Mononuclear cell (primary cell): ENCODE data around the gene STAB2. TPM values are rescaled to one million over a fixed set of nuclear protein-coding genes. Genes with fewer than 3 reads are reported as not detected.

ENCODE experiments used
- H3K27me3 ChIP-seq: 2 replicates; pipeline ENCODE4 v1.6.0; 2011; ENCODE audit warnings: low read length, control low read depth; ENCODE audit not compliant: insufficient read depth
- H3K4me1 ChIP-seq: 2 replicates; pipeline ENCODE4 v1.5.1; 2011; ENCODE audit warnings: mild to moderate bottlenecking, low read length, control low read depth; ENCODE audit not compliant: insufficient read depth
- H3K4me3 ChIP-seq: 2 replicates; pipeline ENCODE4 v1.5.1; 2011; ENCODE audit warnings: mild to moderate bottlenecking, low read length, moderate library complexity
- H3K9me3 ChIP-seq: 2 replicates; pipeline ENCODE4 v1.5.1; 2011; ENCODE audit warnings: low read depth, mild to moderate bottlenecking, control low read depth, low read length
- total RNA-seq: library from RNA; depleted of rRNA; stranded (reverse); fragments of >200 nt; gene quantifications from one replicate; pipeline ENCODE4 v1.2.3, GENCODE V29; 2012

STAB2 gene, protein sequence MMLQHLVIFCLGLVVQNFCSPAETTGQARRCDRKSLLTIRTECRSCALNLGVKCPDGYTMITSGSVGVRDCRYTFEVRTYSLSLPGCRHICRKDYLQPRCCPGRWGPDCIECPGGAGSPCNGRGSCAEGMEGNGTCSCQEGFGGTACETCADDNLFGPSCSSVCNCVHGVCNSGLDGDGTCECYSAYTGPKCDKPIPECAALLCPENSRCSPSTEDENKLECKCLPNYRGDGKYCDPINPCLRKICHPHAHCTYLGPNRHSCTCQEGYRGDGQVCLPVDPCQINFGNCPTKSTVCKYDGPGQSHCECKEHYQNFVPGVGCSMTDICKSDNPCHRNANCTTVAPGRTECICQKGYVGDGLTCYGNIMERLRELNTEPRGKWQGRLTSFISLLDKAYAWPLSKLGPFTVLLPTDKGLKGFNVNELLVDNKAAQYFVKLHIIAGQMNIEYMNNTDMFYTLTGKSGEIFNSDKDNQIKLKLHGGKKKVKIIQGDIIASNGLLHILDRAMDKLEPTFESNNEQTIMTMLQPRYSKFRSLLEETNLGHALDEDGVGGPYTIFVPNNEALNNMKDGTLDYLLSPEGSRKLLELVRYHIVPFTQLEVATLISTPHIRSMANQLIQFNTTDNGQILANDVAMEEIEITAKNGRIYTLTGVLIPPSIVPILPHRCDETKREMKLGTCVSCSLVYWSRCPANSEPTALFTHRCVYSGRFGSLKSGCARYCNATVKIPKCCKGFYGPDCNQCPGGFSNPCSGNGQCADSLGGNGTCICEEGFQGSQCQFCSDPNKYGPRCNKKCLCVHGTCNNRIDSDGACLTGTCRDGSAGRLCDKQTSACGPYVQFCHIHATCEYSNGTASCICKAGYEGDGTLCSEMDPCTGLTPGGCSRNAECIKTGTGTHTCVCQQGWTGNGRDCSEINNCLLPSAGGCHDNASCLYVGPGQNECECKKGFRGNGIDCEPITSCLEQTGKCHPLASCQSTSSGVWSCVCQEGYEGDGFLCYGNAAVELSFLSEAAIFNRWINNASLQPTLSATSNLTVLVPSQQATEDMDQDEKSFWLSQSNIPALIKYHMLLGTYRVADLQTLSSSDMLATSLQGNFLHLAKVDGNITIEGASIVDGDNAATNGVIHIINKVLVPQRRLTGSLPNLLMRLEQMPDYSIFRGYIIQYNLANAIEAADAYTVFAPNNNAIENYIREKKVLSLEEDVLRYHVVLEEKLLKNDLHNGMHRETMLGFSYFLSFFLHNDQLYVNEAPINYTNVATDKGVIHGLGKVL (N-terminal part only)
- total RNA-seq, result not detected

DNA sequence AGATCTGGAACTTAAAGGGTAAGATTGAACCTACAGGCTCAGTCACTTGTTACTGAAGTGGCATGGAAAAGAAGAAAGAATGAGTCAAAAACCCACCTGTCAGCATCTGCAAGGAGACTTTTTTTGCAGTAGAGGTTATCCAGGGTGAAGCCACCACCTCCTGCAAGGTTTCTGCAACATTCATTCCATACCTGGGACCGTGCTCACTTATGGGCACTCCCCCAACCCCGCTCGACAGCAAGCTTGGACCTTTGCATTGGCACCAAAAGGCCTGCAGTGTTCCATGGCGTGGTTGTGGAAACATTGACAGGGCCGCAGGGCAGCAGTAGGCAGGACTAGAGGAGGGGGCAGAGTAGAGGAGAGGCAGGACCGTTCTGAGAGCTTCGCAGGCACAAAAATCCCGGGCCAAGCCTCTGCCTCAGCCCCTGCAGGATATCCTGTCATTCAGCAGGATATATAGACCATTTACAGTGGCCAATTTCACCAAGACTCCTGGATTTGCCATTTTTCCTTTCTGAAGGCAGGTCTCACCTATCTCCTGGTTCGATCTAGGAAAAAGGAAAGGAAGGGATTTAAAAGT lies at the start of gene STAB2:
Gene STAB2, plus strand, starts transcription at position 483 of the 580 bp plus-strand sequence. CDS start 204 bp downstream, outside the sequence.
- peaks cover 12% of the 10 kb centered on the region for H3K27me3 ChIP-seq
- H3K4me3 ChIP-seq, result no peak within 1 kb of the TSS
- no peaks in the 10 kb centered on the region for H3K9me3 ChIP-seq
- no peaks in the 10 kb centered on the region for H3K4me1 ChIP-seq

- H3K9me3 ChIP-seq, result no peaks in the 10 kb centered on the region
- H3K4me3 ChIP-seq, result no peak overlapping the region
- no peaks in the 10 kb centered on the region for H3K4me1 ChIP-seq
- H3K27me3 ChIP-seq, result no peaks in the 10 kb centered on the region
Observed at GRCh38 chr12:103538397-103538796, 48.7 kb upstream of the STAB2 start.

DNA sequence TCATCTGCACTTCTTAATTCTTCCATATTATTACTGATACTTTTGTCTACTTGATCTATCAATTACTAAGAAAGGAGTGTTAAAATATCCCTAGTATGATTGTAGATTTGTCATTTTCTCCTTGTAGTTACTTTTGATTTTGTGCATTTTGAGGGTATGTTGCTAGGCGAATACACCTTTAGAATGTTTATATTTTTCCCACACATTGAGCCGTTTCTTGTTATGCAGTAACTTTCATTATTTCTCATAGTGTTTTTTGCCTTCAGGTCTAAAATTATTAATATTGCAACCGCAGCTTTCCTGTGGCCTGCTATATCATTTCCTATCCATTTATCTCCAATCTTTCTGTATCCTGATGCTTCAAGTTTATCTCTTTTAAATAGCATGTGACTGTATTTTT lies 46.8 kb upstream of the STAB2 start:
- H3K4me3 ChIP-seq, result no peak overlapping the region
- no peaks in the 10 kb centered on the region for H3K4me1 ChIP-seq
- H3K9me3 ChIP-seq, result no peaks in the 10 kb centered on the region
- H3K27me3 ChIP-seq, result no peaks in the 10 kb centered on the region

GRCh38 chr12:103542078-103542477 lies 45.0 kb upstream of the STAB2 start:
- Histone ChIP-seq H3K9me3 (no peaks in the 10 kb centered on the region), H3K4me1 (no peaks in the 10 kb centered on the region), H3K27me3 (no peaks in the 10 kb centered on the region), H3K4me3 (no peak overlapping the region)

- H3K4me3 ChIP-seq, result no peak overlapping the region
- no peaks in the 10 kb centered on the region for H3K4me1 ChIP-seq
- no peaks in the 10 kb centered on the region for H3K9me3 ChIP-seq
- H3K27me3 ChIP-seq, result no peaks in the 10 kb centered on the region
Observed at GRCh38 chr12:103546959-103547358, 40.1 kb upstream of the STAB2 start.

DNA sequence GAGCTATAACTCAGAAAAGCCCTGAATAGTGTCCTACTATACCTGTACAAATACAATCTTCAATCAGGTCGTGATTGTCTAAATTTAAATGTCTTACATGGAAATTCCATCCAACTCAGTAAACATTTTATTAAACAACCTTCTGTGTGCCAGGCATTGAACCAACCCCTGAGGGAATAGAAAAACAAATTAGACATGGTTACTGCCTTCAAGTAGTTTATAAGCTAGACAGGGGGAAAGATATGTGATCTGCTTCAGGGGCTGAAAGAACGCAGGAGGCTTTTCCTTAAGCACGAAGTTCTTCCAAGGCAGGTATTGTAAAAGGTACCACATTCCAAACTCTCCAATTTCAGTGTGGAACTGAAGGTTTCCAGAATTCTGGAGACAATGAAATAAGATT lies 39.7 kb upstream of the STAB2 start:
- H3K27me3 ChIP-seq, result no peaks in the 10 kb centered on the region

GRCh38 chr12:103547929-103548328 lies 39.1 kb upstream of the STAB2 start:
- H3K4me3 ChIP-seq, result no peak overlapping the region
- H3K27me3 ChIP-seq, result no peaks in the 10 kb centered on the region
- no peaks in the 10 kb centered on the region for H3K4me1 ChIP-seq
- H3K9me3 ChIP-seq, result no peaks in the 10 kb centered on the region

More for the DNA sequence above, 39.7 kb upstream of the STAB2 start:
- Histone ChIP-seq H3K4me3 (no peak overlapping the region), H3K9me3 (no peaks in the 10 kb centered on the region), H3K4me1 (no peaks in the 10 kb centered on the region)

DNA sequence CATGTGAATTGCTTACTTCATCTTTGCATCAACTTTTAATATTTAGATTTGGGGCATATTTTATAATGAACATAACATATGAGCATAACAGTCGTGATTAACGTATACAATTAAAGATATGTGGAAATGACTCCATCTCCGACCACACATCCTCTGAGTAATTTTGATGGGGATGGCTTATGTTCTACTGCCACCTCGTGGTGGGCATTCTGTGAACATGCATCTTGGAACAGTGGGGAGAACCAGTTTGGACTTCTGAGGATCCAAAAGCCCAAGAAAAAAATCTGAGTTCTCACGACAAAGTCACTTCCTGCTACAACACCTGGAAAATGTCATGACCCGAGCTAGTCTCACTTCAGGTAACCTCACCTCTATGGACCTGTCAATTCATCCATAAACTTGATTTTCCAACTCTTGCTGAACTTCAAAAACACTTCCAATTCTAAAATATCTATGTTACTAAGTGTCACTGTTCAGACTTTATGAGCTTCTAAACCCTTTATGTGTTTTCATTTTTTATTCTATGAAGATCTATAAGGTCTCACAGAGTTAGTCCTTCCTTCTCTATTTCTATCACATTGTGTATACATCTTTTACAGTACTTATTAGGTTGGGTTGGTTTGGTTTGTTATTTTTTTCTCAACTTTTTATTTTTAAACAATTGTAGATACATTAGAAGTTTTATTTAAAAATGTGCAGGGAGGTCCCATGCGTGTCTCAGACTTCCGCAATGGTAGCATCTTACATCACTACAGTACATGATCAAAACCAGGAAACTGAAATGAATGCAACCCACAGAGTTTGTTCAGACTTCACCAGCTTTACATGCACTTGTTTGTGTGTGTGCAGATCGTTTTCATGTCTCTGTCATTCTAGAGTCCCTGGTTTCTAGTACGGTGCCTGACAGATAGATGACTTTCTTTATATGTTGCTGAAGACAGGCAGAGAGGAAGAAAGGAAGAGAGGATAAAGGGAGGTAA lies 38.2 kb upstream of the STAB2 start:
- no peaks in the 10 kb centered on the region for H3K27me3 ChIP-seq
- H3K4me3 ChIP-seq, result no peak overlapping the region
- no peaks in the 10 kb centered on the region for H3K4me1 ChIP-seq
- H3K9me3 ChIP-seq, result no peaks in the 10 kb centered on the region

DNA sequence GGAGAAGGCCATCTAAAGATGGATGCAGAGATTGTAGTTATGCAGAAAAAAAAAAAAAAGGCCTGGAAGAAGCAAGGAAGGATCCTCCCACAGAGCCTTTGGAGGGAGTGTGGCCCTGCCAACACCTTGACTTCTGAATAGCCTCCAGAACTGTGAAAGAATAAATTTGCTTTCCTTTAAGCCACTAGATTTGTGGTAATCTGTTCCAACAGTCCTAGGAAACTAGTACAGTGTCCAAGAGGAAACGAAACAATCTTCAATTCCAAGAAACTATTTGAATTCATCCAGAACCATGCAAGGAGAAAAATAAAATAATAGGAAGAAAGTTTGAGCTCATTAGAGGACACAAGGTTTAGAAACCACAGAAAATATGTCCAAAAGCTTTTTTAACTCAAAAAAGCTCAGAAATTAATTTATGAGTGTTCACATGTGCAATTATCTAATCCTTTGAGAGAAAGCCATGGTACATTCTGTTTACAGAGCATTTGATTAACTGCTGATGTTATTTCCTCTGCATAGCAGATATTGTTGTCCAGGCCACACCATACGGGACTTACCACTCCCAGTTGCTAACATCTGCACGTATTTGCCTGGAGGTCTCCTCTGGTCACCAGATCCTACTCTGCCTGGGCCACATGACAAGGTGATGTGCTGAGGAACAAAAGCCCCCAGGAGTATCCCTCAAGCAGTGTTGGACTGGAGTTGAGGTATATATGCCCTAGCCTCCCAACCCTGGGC lies 30.0 kb upstream of the STAB2 start:
- Histone ChIP-seq H3K9me3 (no peaks in the 10 kb centered on the region), H3K4me1 (no peaks in the 10 kb centered on the region), H3K27me3 (no peaks in the 10 kb centered on the region), H3K4me3 (no peak overlapping the region)

DNA sequence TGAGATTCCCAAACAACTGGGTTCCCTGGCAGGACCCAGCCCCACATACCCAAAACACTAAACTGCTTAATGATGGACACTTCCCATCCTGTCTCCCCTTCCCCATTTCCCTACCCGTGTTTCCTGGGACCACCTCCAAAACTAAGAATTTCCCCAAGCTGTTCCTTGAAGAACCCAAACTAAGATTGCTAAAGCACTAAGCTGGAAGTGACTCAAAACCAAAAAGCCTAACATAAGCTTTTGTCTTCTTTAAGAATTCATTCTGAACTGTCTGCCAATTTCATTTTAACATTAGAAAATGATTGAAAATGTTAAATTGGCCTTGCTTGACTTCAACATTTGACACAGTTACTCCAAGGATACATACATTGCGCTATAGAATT lies 29.5 kb upstream of the STAB2 start:
- no peaks in the 10 kb centered on the region for H3K27me3 ChIP-seq
- H3K4me1 ChIP-seq, result no peaks in the 10 kb centered on the region
- H3K9me3 ChIP-seq, result no peaks in the 10 kb centered on the region
- H3K4me3 ChIP-seq, result no peak overlapping the region

- no peak overlapping the region for H3K4me3 ChIP-seq
- no peaks in the 10 kb centered on the region for H3K4me1 ChIP-seq
- no peaks in the 10 kb centered on the region for H3K27me3 ChIP-seq
- no peaks in the 10 kb centered on the region for H3K9me3 ChIP-seq
Observed at GRCh38 chr12:103558879-103559278, 28.2 kb upstream of the STAB2 start.

DNA sequence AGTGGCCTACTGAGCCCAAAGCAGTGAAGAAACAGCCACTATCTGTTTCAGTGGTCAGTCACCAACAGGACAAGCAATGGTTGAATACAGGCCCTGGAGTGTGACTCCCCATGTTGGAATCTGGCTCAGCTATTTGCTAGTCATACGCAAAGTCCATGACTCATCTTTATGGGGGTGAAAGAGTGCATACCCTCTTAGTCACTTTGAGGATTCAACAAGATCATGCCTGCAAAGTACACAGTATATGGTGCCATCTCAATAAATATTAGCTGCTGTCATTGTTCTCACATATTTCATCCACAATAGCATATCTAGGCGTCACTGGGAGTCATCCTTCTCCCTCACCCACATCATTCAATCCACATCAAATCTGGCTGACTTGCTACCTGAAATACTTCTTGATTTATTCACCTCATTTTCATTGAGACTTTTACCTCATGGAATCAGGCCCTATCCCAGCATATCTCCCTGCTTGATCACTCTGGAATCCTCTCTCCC lies 26.4 kb upstream of the STAB2 start:
- Histone ChIP-seq H3K9me3 (peaks cover 8% of the 10 kb centered on the region), H3K4me1 (no peaks in the 10 kb centered on the region), H3K27me3 (no peaks in the 10 kb centered on the region)

GRCh38 chr12:103561174-103561573 lies 25.9 kb upstream of the STAB2 start:
- Histone ChIP-seq H3K27me3 (no peaks in the 10 kb centered on the region), H3K4me1 (no peaks in the 10 kb centered on the region), H3K4me3 (no peak overlapping the region), H3K9me3 (peaks cover 13% of the 10 kb centered on the region)

More for the DNA sequence above, 26.4 kb upstream of the STAB2 start:
- no peak overlapping the region for H3K4me3 ChIP-seq
